Sigmoid colon (tissue), 7 donors: ENCODE data around the gene NR3C2. TPM values are rescaled to one million over a fixed set of nuclear protein-coding genes. Genes with fewer than 3 reads are reported as not detected.

ENCODE experiments used
- DNase-seq: peaks from one replicate; pipeline ENCODE4 v3.0.0-alpha.2; 2019
- H3K27ac ChIP-seq, 4 donors: fragments of 200-600 bp; sonication (generic); one replicate each; pipeline ENCODE4 v1.5.1; 2016 to 2019; ENCODE audit warnings: mild to moderate bottlenecking in 1 of 4
- H3K27me3 ChIP-seq, 3 donors: fragments of 200-600 bp; sonication (generic); one replicate each; pipeline ENCODE4 v1.5.1; 2019; ENCODE audit warnings: mild to moderate bottlenecking in 1 of 3
- H3K36me3 ChIP-seq, 4 donors: fragments of 200-600 bp; sonication (generic); one replicate each; pipeline ENCODE4 v1.5.1; 2016 to 2019
- H3K4me1 ChIP-seq, 4 donors: fragments of 200-600 bp; sonication (generic); one replicate each; pipeline ENCODE4 v1.5.1; 2017 to 2019
- H3K4me3 ChIP-seq, 4 donors: fragments of 200-600 bp; sonication (generic); one replicate each; pipeline ENCODE4 v1.5.1; 2017 to 2019; ENCODE audit warnings: mild to moderate bottlenecking in 2 of 4, moderate library complexity in 1 of 4
- H3K9me3 ChIP-seq, 4 donors: fragments of 200-600 bp in 3 of 4; sonication (generic) in 3 of 4; one replicate each; pipeline versions ENCODE4 v1.5.1 to v1.6.1; 2013 to 2019
- EP300 ChIP-seq, 4 donors: sonication (generic); formaldehyde crosslinking; IDR thresholded peaks; one replicate each; pipeline ENCODE4 v1.6.1; 2017; ENCODE audit warnings: antibody characterized with exemption in 4 of 4
- POLR2A ChIP-seq, 2 donors: fragments of 450-650 bp; IDR thresholded peaks; one replicate each; pipeline ENCODE4 v1.6.1; 2016; ENCODE audit warnings: antibody characterized with exemption in 2 of 2, mild to moderate bottlenecking in 2 of 2, moderate library complexity in 2 of 2
- POLR2AphosphoS5 ChIP-seq, 4 donors: sonication (generic); formaldehyde crosslinking; IDR thresholded peaks; one replicate each; pipeline ENCODE4 v1.6.1; 2017; ENCODE audit warnings: antibody characterized with exemption in 4 of 4
- WGBS, 2 donors: extraction: QIAGEN DNeasy Blood & Tissue Kit; methylation state at CpG; one replicate each; pipeline ENCODE4 v1.1.7; 2013; 5-methylcytosine and 5-hydroxymethylcytosine counted together
- intact Hi-C: fragments of 100-400 bp; cut with DNase I; formaldehyde crosslinking; loops from one replicate; pipeline ENCODE4 v1.15.1; 2023
- polyA plus RNA-seq, 3 donors: library from polyadenylated mRNA; stranded (reverse); fragments of 200-250 nt; gene quantifications; one replicate each; pipeline ENCODE4 v1.2.3, GENCODE V29; 2013
- total RNA-seq, 4 donors: library from RNA; depleted of rRNA; stranded (reverse); fragments of >200 nt; gene quantifications; one replicate each; pipeline ENCODE4 v1.1.0, GENCODE V29; 2016
- TF ChIP-seq, protein P1 (sequence below), 4 experiments: fragments of 450-650 bp in 3 of 4; fragments of 200-600 bp in 1 of 4; IDR thresholded peaks; one replicate each; pipeline ENCODE4 v1.5.1; 2016 to 2019; ENCODE audit warnings: antibody characterized with exemption in 4 of 4, mild to moderate bottlenecking in 3 of 4, moderate library complexity in 2 of 4
- donor health status: healthy with polysubstance abuse.
- donor health status: Bipolar disorder and iron deficiency.
- donor health status: healthy.

The NR3C2 gene
- total and polyA plus RNA-seq, 7 donors, result 15.6 to 34.9 (median 23.4) TPM

DNA sequence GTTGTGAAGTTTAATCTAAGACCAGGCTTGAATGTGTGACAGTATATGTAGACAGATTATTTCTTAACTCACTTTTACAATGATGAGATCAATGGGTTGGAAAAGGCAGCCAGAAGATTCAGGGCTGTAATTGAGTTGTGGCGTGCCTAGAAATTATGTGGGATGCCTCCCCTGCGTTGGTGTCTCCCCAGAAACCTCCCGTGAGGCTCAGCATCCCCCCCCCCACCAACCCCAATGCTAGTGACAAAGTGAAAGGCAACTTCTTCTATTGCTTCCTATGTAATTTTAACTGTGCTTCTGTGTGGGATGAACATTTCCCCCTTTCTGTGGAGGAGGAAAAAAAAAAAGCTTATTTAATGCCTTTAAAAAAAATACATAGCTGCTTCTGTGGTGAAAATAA, 412.4 kb downstream of the NR3C2 start:
- intact Hi-C loops, result loop anchor here (10.0 kb wide), 1 partner anchor 415 kb away; the partner anchor contains the start of gene NR3C2
- no peaks in the 10 kb centered on the region for H3K9me3 ChIP-seq
- DNase-seq, result no peak
- H3K4me1 ChIP-seq, result peaks cover 0 to 46% (median 27%) of the 10 kb centered on the region in 4 donors
- no peak overlapping the region for H3K4me3 ChIP-seq
- H3K27me3 ChIP-seq, result no peaks in the 10 kb centered on the region
- WGBS, 2 donors, result 76 to 89% methylated on average over 3 of the region's 3 CpGs
- H3K27ac ChIP-seq, result peak overlapping the region in 2 of 4 donors; percentile 40 to 65
- TF ChIP-seq POLR2A (IDR thresholded peaks at IDR 0.05) (no peak), POLR2AphosphoS5 (IDR thresholded peaks at IDR 0.05) (no peak), EP300 (IDR thresholded peaks at IDR 0.05) (no peak)
- TF ChIP-seq, protein P1, sequence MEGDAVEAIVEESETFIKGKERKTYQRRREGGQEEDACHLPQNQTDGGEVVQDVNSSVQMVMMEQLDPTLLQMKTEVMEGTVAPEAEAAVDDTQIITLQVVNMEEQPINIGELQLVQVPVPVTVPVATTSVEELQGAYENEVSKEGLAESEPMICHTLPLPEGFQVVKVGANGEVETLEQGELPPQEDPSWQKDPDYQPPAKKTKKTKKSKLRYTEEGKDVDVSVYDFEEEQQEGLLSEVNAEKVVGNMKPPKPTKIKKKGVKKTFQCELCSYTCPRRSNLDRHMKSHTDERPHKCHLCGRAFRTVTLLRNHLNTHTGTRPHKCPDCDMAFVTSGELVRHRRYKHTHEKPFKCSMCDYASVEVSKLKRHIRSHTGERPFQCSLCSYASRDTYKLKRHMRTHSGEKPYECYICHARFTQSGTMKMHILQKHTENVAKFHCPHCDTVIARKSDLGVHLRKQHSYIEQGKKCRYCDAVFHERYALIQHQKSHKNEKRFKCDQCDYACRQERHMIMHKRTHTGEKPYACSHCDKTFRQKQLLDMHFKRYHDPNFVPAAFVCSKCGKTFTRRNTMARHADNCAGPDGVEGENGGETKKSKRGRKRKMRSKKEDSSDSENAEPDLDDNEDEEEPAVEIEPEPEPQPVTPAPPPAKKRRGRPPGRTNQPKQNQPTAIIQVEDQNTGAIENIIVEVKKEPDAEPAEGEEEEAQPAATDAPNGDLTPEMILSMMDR (IDR thresholded peaks at IDR 0.05), result no peak
- peaks cover 0 to under 1% (median 0%) of the 10 kb centered on the region in 4 donors for H3K36me3 ChIP-seq
